HCT116 (cell line): Measurements from ENCODE around the gene GNAT2. TPM values are rescaled to one million over a fixed set of nuclear protein-coding genes. Genes with fewer than 3 reads are reported as not detected.

Experiments
- ATAC-seq: fragments of 200-7000 bp; cut with Tn5 transposase; 2 replicates; pipeline ENCODE4 v1.9.1; 2020; ENCODE audit warnings: mild to moderate bottlenecking, moderate library complexity
- BruUV-seq: library from RNA; stranded (reverse); fragments of 400-500 nt; replicated peaks from 2 replicates; lab custom pipeline; 2021; lab: Mats Ljungman, UMichigan
- CTCF ChIA-PET: fragments of 300-600 bp; sonication (Branson Sonifier 250); formaldehyde crosslinking; loops from one replicate; lab custom pipeline; 2021; ENCODE audit warnings: antibody characterized with exemption; lab: Charles Lee
- POLR2A ChIA-PET: fragments of 300-600, 350-600 bp; sonication (Branson Sonifier 250); formaldehyde crosslinking; loops from one replicate; lab custom pipeline; 2021; ENCODE audit warnings: antibody characterized with exemption; lab: Charles Lee
- RAD21 ChIA-PET, 2 experiments: fragments of 300-600 bp; sonication (Branson Sonifier 250); formaldehyde crosslinking; loops; one replicate each; lab custom pipeline; 2023; ENCODE audit warnings: low total read pairs in 2 of 2; ENCODE audit not compliant: uncharacterized antibody in 2 of 2, unreplicated experiment in 2 of 2, low non-redundant PET in 1 of 2; lab: Charles Lee
- DNase-seq: peaks from one replicate; pipeline ENCODE4 v3.0.0-alpha.2; 2010; ENCODE audit warnings: low read depth, low spot score
- H2AFZ ChIP-seq: fragments of 200-600 bp; shearing (Covaris generic), sonication (generic); 2 replicates; pipeline ENCODE4 v1.6.1; 2017; ENCODE audit warnings: low read depth, mixed run types, mixed read lengths, antibody characterized with exemption, low read length; ENCODE audit not compliant: poor library complexity, severe bottlenecking
- H3K27ac ChIP-seq: 2 replicates; pipeline ENCODE4 v1.5.1; 2012; ENCODE audit warnings: low read depth, low read length
- H3K27me3 ChIP-seq: fragments of 200-600 bp; sonication (generic); 2 replicates; pipeline ENCODE4 v1.6.1; 2016; ENCODE audit warnings: mixed run types, low read length, mixed read lengths; ENCODE audit not compliant: insufficient read depth
- H3K36me3 ChIP-seq, 2 experiments: fragments of 200-500 bp in 1 of 2; fragments of 200-600 bp in 1 of 2; sonication (Bioruptor generic) in 1 of 2; sonication (generic) in 1 of 2; 2 replicates each; pipeline versions ENCODE4 v1.5.1 to v1.6.1; 2014 to 2016; ENCODE audit warnings: low read length in 2 of 2, inconsistent platforms in 1 of 2, mixed read lengths in 1 of 2, mixed run types in 1 of 2; ENCODE audit not compliant: insufficient read depth in 2 of 2, control insufficient read depth in 1 of 2
- H3K4me1 ChIP-seq, 2 experiments: fragments of 200-600 bp in 1 of 2; sonication (generic) in 1 of 2; 2 replicates each; pipeline versions ENCODE4 v1.5.1 to v1.6.1; 2012 to 2017; ENCODE audit warnings: low read length in 2 of 2, inconsistent platforms in 1 of 2, mild to moderate bottlenecking in 1 of 2, mixed read lengths in 1 of 2, mixed run types in 1 of 2, moderate library complexity in 1 of 2; ENCODE audit not compliant: insufficient read depth in 2 of 2, control insufficient read depth in 1 of 2
- H3K4me2 ChIP-seq: fragments of 200-600 bp; sonication (generic); 2 replicates; pipeline ENCODE4 v1.6.1; 2017; ENCODE audit warnings: mixed run types, low read length, mixed read lengths
- H3K4me3 ChIP-seq, 2 experiments: fragments of 200-600 bp in 1 of 2; sonication (generic) in 1 of 2; replicated peaks in 1 of 2; 2 replicates each; pipeline ENCODE4 v1.5.1; 2011 to 2016; ENCODE audit warnings: low read length in 2 of 2, control low read depth in 1 of 2, low read depth in 1 of 2, mild to moderate bottlenecking in 1 of 2, mixed read lengths in 1 of 2, mixed run types in 1 of 2
- H3K79me2 ChIP-seq: fragments of 200-600 bp; sonication (generic); 2 replicates; pipeline ENCODE4 v1.6.1; 2017; ENCODE audit warnings: mild to moderate bottlenecking, mixed run types, low read length, moderate library complexity, mixed read lengths; ENCODE audit not compliant: insufficient read depth
- H3K9ac ChIP-seq: fragments of 200-600 bp; sonication (generic); 2 replicates; pipeline ENCODE4 v1.6.1; 2016; ENCODE audit warnings: low read length, mixed read lengths
- H3K9me2 ChIP-seq: fragments of 200-600 bp; sonication (generic), shearing (Covaris generic); 2 replicates; pipeline ENCODE4 v1.6.1; 2017; ENCODE audit warnings: mixed run types, mild to moderate bottlenecking, moderate library complexity; ENCODE audit not compliant: insufficient read depth
- H3K9me3 ChIP-seq, 2 experiments: fragments of 200-500 bp in 1 of 2; fragments of 200-600 bp in 1 of 2; sonication (Bioruptor generic) in 1 of 2; sonication (generic) in 1 of 2; 2 replicates each; pipeline ENCODE4 v1.6.1; 2014 to 2017; ENCODE audit warnings: low read length in 2 of 2, mixed read lengths in 2 of 2, inconsistent platforms in 1 of 2, low read depth in 1 of 2, mild to moderate bottlenecking in 1 of 2, mixed run types in 1 of 2, moderate library complexity in 1 of 2; ENCODE audit not compliant: control insufficient read depth in 1 of 2, insufficient read depth in 1 of 2
- H4K20me1 ChIP-seq: fragments of 200-600 bp; sonication (generic), shearing (Covaris generic); 2 replicates; pipeline ENCODE4 v1.6.1; 2017; ENCODE audit warnings: mixed run types, mild to moderate bottlenecking, moderate library complexity; ENCODE audit not compliant: insufficient read depth
- ATF3 ChIP-seq: IDR thresholded peaks from 2 replicates; pipeline ENCODE4 v1.6.1; 2012
- CBX3 ChIP-seq: IDR thresholded peaks from 2 replicates; pipeline ENCODE4 v1.6.1; 2012; ENCODE audit warnings: low read depth
- CTCF ChIP-seq, 3 experiments: fragments of 200-600 bp in 1 of 3; sonication (generic) in 1 of 3; IDR thresholded peaks in 2 of 3; conservative IDR thresholded peaks in 1 of 3; 2 replicates each; pipeline ENCODE4 v1.5.1; 2012 to 2017; ENCODE audit warnings: low read depth in 2 of 3, low read length in 2 of 3, antibody characterized with exemption in 1 of 3, borderline replicate concordance in 1 of 3, control low read depth in 1 of 3, mild to moderate bottlenecking in 1 of 3, mixed read lengths in 1 of 3, mixed run types in 1 of 3, moderate library complexity in 1 of 3; ENCODE audit not compliant: insufficient read depth in 1 of 3
- ELF1 ChIP-seq: IDR thresholded peaks from 2 replicates; pipeline ENCODE4 v1.6.1; 2012; ENCODE audit warnings: low read depth, borderline replicate concordance
- FOSL1 ChIP-seq: IDR thresholded peaks from 2 replicates; pipeline ENCODE4 v1.6.1; 2012; ENCODE audit warnings: low read depth
- POLR2A ChIP-seq: IDR thresholded peaks from 2 replicates; pipeline ENCODE4 v1.7.0; 2011; ENCODE audit warnings: borderline replicate concordance; ENCODE audit not compliant: insufficient read depth, insufficient read length; ENCODE audit errors: extremely low read depth
- POLR2AphosphoS5 ChIP-seq: IDR thresholded peaks from 2 replicates; pipeline ENCODE4 v1.6.1; 2011; ENCODE audit warnings: mild to moderate bottlenecking, low read depth, low read length, moderate library complexity
- SIN3A ChIP-seq: IDR thresholded peaks from 2 replicates; pipeline ENCODE4 v1.6.1; 2012; ENCODE audit warnings: low read depth
- SP1 ChIP-seq: IDR thresholded peaks from 2 replicates; pipeline ENCODE4 v1.6.1; 2012; ENCODE audit warnings: low read depth
- TCF7L2 ChIP-seq: IDR thresholded peaks from 2 replicates; pipeline ENCODE4 v1.7.0; 2011; ENCODE audit warnings: borderline replicate concordance, inconsistent platforms; ENCODE audit not compliant: insufficient read depth, insufficient read length; ENCODE audit errors: extremely low read depth
- ZNF274 ChIP-seq: fragments of 200-500 bp; sonication (Bioruptor generic); IDR thresholded peaks from 2 replicates; pipeline ENCODE4 v1.6.1; 2014; ENCODE audit warnings: mild to moderate bottlenecking, low read depth, low read length, inconsistent platforms
- intact Hi-C: fragments of 100-400 bp; cut with micrococcal nuclease; formaldehyde crosslinking; loops from 2 replicates; pipeline ENCODE4 v1.10.0; 2022
- total RNA-seq: library from RNA; stranded (reverse); gene quantifications from one replicate; pipeline ENCODE4 v1.2.1, GENCODE V29; 2021; ENCODE audit not compliant: unreplicated experiment
- TF ChIP-seq, protein P1 (sequence below): IDR thresholded peaks from 2 replicates; pipeline ENCODE4 v1.6.1; 2011; ENCODE audit warnings: mild to moderate bottlenecking, low read length, moderate library complexity; ENCODE audit not compliant: insufficient replicate concordance; ENCODE audit errors: extremely low read depth
- TF ChIP-seq, protein P2 (sequence below): IDR thresholded peaks from 2 replicates; pipeline ENCODE4 v1.6.1; 2012
- TF ChIP-seq, protein P3 (sequence below): IDR thresholded peaks from 2 replicates; pipeline ENCODE4 v1.6.1; 2012; ENCODE audit warnings: low read depth

The GNAT2 gene
- total RNA-seq, 1 experiment from 2014 or later = 0.76 TPM

DNA sequence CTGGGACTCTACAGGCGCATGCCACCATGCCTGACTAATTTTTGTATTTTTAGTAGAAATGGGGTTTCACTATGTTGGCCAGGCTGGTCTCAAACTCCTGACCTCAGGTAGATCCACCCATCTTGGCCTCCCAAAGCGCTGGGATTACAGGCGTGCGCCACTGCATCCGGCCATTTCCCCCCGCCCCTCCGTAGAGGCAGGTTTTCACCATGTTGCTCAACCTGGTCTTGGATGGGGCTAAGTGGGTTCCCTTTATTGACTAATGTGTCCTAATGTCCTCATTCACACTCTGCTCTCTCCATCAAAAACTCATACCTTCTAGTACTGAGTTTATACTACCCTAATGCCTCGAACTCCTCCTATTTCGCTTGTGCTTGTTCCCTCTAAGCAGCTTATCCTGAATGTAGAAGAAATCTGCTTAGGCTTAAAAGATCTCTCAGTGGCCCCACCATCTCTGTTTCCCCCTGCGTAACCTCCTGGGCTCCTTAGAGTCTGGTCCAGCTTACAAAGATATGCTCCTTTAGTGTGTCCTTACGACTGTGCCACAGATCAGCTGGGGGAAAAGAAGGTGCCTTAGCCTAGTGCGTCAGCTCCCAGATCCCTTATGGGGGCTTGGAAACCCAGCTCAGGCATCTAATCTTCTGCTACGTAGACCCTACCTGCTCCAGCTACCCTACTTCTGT, 8.0 kb downstream of the GNAT2 start (continued):
- TF ChIP-seq, protein P1, sequence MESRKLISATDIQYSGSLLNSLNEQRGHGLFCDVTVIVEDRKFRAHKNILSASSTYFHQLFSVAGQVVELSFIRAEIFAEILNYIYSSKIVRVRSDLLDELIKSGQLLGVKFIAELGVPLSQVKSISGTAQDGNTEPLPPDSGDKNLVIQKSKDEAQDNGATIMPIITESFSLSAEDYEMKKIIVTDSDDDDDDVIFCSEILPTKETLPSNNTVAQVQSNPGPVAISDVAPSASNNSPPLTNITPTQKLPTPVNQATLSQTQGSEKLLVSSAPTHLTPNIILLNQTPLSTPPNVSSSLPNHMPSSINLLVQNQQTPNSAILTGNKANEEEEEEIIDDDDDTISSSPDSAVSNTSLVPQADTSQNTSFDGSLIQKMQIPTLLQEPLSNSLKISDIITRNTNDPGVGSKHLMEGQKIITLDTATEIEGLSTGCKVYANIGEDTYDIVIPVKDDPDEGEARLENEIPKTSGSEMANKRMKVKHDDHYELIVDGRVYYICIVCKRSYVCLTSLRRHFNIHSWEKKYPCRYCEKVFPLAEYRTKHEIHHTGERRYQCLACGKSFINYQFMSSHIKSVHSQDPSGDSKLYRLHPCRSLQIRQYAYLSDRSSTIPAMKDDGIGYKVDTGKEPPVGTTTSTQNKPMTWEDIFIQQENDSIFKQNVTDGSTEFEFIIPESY = no peak
- TF ChIP-seq POLR2AphosphoS5 (no peak), ELF1 (no peak)
- TF ChIP-seq, protein P2, sequence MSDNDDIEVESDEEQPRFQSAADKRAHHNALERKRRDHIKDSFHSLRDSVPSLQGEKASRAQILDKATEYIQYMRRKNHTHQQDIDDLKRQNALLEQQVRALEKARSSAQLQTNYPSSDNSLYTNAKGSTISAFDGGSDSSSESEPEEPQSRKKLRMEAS = no peak
- TF ChIP-seq, all 23 proteins: peak for 0

DNA sequence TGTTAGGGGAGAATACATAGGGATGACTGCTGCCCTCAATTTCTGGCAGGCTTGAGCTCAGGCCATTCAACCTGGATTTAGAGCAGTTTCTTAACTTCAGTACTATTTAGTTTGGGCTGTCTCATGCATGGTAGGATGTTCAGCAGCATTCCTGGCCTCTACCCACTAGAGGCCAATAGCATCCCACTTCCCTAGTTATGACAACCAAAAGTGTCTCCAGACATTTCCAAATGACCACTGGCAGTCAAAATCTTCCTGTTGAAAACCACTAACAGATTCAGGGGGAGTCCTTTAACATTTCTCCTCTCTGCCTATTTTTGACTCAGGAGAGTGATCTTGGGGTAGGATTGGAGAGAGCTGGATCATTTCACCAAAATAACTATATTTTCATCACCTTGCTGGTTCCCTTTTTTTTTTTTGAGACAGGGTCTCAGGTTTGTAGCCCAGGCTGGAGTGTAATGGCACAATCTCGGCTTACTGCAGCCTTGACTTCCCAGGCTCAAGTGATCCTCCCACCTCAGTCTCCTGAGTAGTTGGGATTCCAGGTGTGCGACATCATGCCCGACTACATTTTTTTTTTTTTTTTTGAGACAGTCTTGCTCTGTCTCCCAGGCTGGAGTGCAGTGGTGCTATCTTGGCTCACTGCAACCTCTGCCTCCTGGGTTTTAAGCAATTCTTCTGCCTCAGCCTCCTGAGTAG, 8.7 kb downstream of the GNAT2 start:
- intact Hi-C loops = no loop called here
- ChIA-PET CTCF (no interaction called here), POLR2A (no interaction called here), RAD21 (interaction anchor here in 1 of 2 experiments (0.7 kb wide), 1 partner anchor 29 kb away, joined by 3 read pairs; no protein-coding TSS in a partner anchor)
- TF ChIP-seq POLR2A (no peak), FOSL1 (no peak), ATF3 (no peak), CTCF (IDR thresholded peaks at IDR 0.05 in 2 of 3, conservative IDR thresholded peaks at IDR 0.05 in 1 of 3; ENCODE audit: borderline replicate concordance in 1 of 3, insufficient read depth in 1 of 3, low read depth in 2 of 3, low read length in 2 of 3) (no peak), ZNF274 (no peak), TCF7L2 (no peak), SP1 (no peak), CBX3 (no peak), SIN3A (no peak), POLR2AphosphoS5 (no peak)
- TF ChIP-seq, protein P3, sequence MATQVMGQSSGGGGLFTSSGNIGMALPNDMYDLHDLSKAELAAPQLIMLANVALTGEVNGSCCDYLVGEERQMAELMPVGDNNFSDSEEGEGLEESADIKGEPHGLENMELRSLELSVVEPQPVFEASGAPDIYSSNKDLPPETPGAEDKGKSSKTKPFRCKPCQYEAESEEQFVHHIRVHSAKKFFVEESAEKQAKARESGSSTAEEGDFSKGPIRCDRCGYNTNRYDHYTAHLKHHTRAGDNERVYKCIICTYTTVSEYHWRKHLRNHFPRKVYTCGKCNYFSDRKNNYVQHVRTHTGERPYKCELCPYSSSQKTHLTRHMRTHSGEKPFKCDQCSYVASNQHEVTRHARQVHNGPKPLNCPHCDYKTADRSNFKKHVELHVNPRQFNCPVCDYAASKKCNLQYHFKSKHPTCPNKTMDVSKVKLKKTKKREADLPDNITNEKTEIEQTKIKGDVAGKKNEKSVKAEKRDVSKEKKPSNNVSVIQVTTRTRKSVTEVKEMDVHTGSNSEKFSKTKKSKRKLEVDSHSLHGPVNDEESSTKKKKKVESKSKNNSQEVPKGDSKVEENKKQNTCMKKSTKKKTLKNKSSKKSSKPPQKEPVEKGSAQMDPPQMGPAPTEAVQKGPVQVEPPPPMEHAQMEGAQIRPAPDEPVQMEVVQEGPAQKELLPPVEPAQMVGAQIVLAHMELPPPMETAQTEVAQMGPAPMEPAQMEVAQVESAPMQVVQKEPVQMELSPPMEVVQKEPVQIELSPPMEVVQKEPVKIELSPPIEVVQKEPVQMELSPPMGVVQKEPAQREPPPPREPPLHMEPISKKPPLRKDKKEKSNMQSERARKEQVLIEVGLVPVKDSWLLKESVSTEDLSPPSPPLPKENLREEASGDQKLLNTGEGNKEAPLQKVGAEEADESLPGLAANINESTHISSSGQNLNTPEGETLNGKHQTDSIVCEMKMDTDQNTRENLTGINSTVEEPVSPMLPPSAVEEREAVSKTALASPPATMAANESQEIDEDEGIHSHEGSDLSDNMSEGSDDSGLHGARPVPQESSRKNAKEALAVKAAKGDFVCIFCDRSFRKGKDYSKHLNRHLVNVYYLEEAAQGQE = no peak
- Histone ChIP-seq H3K9me3 (no peaks in the 10 kb centered on the region), H3K4me1 (peaks cover 7 to 31% of the 10 kb centered on the region in 2 experiments), H4K20me1 (no peaks in the 10 kb centered on the region), H3K27me3 (no peaks in the 10 kb centered on the region), H2AFZ (no peak overlapping the region), H3K9ac (no peak overlapping the region), H3K9me2 (no peaks in the 10 kb centered on the region), H3K27ac (no peak overlapping the region), H3K4me2 (peak overlapping the region; percentile 46), H3K79me2 (no peaks in the 10 kb centered on the region), H3K4me3 (no peak overlapping the region), H3K36me3 (no peaks in the 10 kb centered on the region)
- ATAC-seq (peak; percentile 72; the same call in 1 of the 2 replicates), DNase-seq (no peak)
- BruUV-seq = no TSS peak
